ENCODE measurements around the gene ADCY7. TPM values are rescaled to one million over a fixed set of nuclear protein-coding genes. Genes with fewer than 3 reads are reported as not detected.

The ADCY7 gene
- total and polyA plus RNA-seq, 2 of the 4 experiments (the other 2 are of a cell fraction), result 15.2 to 17.1 TPM

DNA sequence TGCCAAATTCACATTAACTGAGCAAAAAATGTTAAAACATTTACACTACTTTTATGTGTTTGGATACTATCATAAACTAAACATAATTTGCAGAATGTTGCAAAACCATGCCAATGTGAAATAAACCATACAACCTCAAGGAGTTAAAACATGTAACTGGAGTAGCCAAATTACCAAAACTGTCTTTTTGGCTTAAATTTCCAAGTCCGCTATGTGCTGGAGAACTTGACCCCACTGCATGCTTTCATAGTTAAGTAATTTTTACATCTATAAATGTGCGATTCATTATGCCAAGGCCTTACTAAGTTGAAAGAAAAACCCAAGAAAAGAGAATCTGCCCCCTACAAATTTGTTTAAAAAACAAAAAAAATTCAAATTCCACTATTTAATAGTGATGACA lies 74.2 kb downstream of the ADCY7 start:
- Histone ChIP-seq H3K18ac (ENCODE audit: low read depth, low read length) (no peak overlapping the region), H3K4me2 (ENCODE audit: low read depth, low read length) (no peak overlapping the region), H3K4me1 (ENCODE audit: control insufficient read depth, insufficient read depth, low read length) (peaks cover under 1% of the 10 kb centered on the region), H3K4me3 (ENCODE audit: insufficient read depth, low read depth, low read length) (no peak overlapping the region), H3K36me3 (ENCODE audit: control insufficient read depth, insufficient read depth, low read length) (peaks cover 17% of the 10 kb centered on the region), H3K79me1 (ENCODE audit: low read depth in 1 of 2, low read length in 2 of 2) (peaks cover 0 to 13% of the 10 kb centered on the region in 2 experiments; a peak in 2 of 4 replicates), H3K56ac (ENCODE audit: extremely low read depth, insufficient read depth, low read length) (no peak overlapping the region), H2BK5ac (ENCODE audit: low read depth, low read length, poor library complexity, severe bottlenecking) (no peak overlapping the region), H4K8ac (ENCODE audit: low read depth in 2 of 2, low read length in 2 of 2) (no peak overlapping the region), H3K27me3 (ENCODE audit: control insufficient read depth, insufficient read depth, low read length) (no peaks in the 10 kb centered on the region), H3K27ac (ENCODE audit: insufficient read depth, low read length) (no peak overlapping the region), H3K4ac (ENCODE audit: low read depth, low read length) (no peak overlapping the region), H2AK5ac (ENCODE audit: low read depth, low read length) (no peak overlapping the region), H2BK120ac (ENCODE audit: low read depth, low read length) (no peak overlapping the region), H4K5ac (ENCODE audit: low read depth, low read length) (no peak overlapping the region), H2AFZ (replicated peaks; ENCODE audit: low read length, poor library complexity) (no peak overlapping the region), H3K23ac (ENCODE audit: low read depth, low read length) (no peak overlapping the region), H2BK15ac (ENCODE audit: low read depth, low read length) (no peak overlapping the region), H3K9me1 (ENCODE audit: insufficient read depth, low read length) (0 out of 2 replicates have a peak, but pooled peaks cover under 1% of the 10 kb centered on the region), H4K20me1 (ENCODE audit: insufficient read depth, low read length) (peaks cover 2% of the 10 kb centered on the region; the same call in 1 of the 2 replicates), H3K9me3 (ENCODE audit: control insufficient read depth, insufficient read depth, low read length) (no peaks in the 10 kb centered on the region), H4K91ac (ENCODE audit: insufficient read depth, low read depth, low read length) (no peak overlapping the region), H2AK9ac (replicated peaks; ENCODE audit: low read depth, low read length, poor library complexity) (no peak overlapping the region), H3K14ac (replicated peaks; ENCODE audit: low read depth, low read length) (no peak overlapping the region), H2BK20ac (ENCODE audit: low read depth, low read length) (no peak overlapping the region), H3K9ac (ENCODE audit: low read depth, low read length) (no peak overlapping the region)
- TF ChIP-seq SMC3 (IDR thresholded peaks at IDR 0.05; ENCODE audit: low read depth, low read length) (no peak), USF2 (IDR thresholded peaks at IDR 0.05; ENCODE audit: low read depth, low read length) (no peak), POLR2A (IDR thresholded peaks at IDR 0.05; ENCODE audit: low read depth, low read length) (no peak), RCOR1 (IDR thresholded peaks at IDR 0.05; ENCODE audit: insufficient replicate concordance, low read length) (no peak), CEBPB (IDR thresholded peaks at IDR 0.05; ENCODE audit: low read depth, low read length) (no peak), RAD21 (IDR thresholded peaks at IDR 0.05; ENCODE audit: low read length) (no peak), MAFK (IDR thresholded peaks at IDR 0.05; ENCODE audit: low read depth, low read length) (no peak), MAZ (IDR thresholded peaks at IDR 0.05; ENCODE audit: borderline replicate concordance, low read depth, low read length) (no peak), CHD1 (IDR thresholded peaks at IDR 0.05; ENCODE audit: low read depth, low read length) (no peak), RFX5 (IDR thresholded peaks at IDR 0.05; ENCODE audit: low read depth, low read length) (no peak)
- TF ChIP-seq, protein P1, sequence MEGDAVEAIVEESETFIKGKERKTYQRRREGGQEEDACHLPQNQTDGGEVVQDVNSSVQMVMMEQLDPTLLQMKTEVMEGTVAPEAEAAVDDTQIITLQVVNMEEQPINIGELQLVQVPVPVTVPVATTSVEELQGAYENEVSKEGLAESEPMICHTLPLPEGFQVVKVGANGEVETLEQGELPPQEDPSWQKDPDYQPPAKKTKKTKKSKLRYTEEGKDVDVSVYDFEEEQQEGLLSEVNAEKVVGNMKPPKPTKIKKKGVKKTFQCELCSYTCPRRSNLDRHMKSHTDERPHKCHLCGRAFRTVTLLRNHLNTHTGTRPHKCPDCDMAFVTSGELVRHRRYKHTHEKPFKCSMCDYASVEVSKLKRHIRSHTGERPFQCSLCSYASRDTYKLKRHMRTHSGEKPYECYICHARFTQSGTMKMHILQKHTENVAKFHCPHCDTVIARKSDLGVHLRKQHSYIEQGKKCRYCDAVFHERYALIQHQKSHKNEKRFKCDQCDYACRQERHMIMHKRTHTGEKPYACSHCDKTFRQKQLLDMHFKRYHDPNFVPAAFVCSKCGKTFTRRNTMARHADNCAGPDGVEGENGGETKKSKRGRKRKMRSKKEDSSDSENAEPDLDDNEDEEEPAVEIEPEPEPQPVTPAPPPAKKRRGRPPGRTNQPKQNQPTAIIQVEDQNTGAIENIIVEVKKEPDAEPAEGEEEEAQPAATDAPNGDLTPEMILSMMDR (conservative IDR thresholded peaks at IDR 0.05; ENCODE audit: low read depth, low read length), result no peak
- BruUV-seq (replicated peaks), result no TSS peak
- in situ Hi-C loops (cut with MboI; ENCODE audit: low sequenced_read_pairs), result no loop called here
- intact Hi-C loops (cut with micrococcal nuclease), result no loop called here
- peak; percentile 87 for ATAC-seq (ENCODE audit: low read depth)
- ChIA-PET CTCF (interaction anchor here (0.5 kb wide), 1 partner anchor 90 kb away, joined by 3 read pairs; no protein-coding TSS in a partner anchor), POLR2A (ENCODE audit: unreplicated experiment) (no interaction called here)
- no CpG with 5 or more reads among the region's 2 CpGs for WGBS, 2 experiments (ENCODE audit: extremely low coverage in 2 of 2, insufficient read length in 1 of 2)
- dilution Hi-C loops (cut with HindIII; ENCODE audit: low sequenced_read_pairs, unreplicated experiment), result no loop called here
- peak; percentile 76 for DNase-seq

All from IMR-90 (cell line).